GM18505 (cell line): Measurements from ENCODE around the gene CCDC7.
"Not testable (repeated sequence)": the region's sequence is repeated elsewhere in the genome, so short reads cannot be mapped to it uniquely, and the experiment has no call there.

Experiments
- ATAC-seq: cut with Tn5 transposase; IDR thresholded peaks from one replicate; pipeline ENCODE4 v1.9.1; 2021; ENCODE audit not compliant: unreplicated experiment
- POLR2A ChIP-seq: IDR thresholded peaks from 4 replicates; pipeline ENCODE4 v1.6.1; 2011; ENCODE audit warnings: borderline replicate concordance; ENCODE audit not compliant: insufficient read depth, insufficient read length; ENCODE audit errors: extremely low read depth

The CCDC7 gene

GRCh38 chr10:32786968-32787367 is 341.0 kb downstream of the CCDC7 start:
- TF ChIP-seq POLR2A, result no peak

DNA sequence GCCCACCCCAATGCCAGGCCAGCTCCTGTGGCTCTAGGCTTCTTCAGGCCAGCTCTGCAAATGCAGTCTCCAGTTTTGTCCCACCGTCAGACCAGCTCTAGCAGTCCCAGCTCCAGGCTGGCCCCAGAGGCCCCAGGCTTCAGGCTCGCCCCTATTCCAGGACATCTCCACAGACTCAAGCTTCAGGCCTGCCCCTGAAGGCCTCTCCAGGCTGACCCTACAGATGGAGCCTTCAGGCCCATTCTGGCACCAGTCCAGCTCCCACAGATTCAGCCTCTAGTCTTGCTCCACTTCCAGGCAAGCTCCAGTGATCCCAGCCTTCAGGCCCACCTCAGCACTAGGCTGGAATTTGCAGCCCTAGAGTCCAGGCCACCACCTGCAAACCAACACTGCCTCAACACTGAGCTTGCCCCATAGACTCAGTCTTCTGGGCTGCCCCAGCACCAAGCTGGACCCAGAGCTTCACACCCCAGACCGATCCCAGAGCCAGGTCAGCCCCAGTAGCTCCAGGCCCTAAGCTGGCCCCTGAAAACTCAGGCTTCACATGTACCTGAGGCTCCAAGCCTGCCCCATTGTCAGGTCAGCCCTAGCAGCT is 341.8 kb downstream of the CCDC7 start:
- TF ChIP-seq POLR2A, result no peak
- ATAC-seq, result no peak

More at GRCh38 chr10:32786968-32787367, 341.0 kb downstream of the CCDC7 start:
- ATAC-seq, result no peak

- ATAC-seq, result no peak
- no peak for TF ChIP-seq POLR2A
Measured at GRCh38 chr10:32788359-32788758, 342.4 kb downstream of the CCDC7 start.

DNA sequence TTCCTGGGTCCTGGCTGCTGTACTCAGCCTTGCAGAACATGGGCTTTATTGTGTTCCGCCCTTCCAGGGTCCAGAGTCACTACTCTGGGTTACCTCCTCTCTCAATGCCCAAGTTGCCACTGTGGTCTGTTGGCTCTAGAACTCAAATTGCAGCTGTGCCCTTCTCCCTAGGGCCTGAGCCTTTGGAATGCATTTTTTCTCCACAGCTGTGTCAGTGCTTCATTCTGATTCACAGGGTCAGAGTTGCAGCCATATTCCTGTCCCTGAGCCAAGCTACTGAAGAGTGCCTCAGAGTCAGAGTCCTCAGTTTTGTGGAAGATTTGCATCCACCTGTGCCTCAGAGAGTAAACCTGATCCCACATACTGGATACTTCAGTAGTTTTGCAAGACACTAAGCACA is 344.5 kb downstream of the CCDC7 start:
- no peak for ATAC-seq

GRCh38 chr10:32793033-32793432 is 347.1 kb downstream of the CCDC7 start:
- no peak for ATAC-seq
- no peak for TF ChIP-seq POLR2A

More for the DNA sequence above, 344.5 kb downstream of the CCDC7 start:
- no peak for TF ChIP-seq POLR2A

GRCh38 chr10:32795598-32796183 is 349.8 kb downstream of the CCDC7 start:
- no peak for ATAC-seq
- no peak for TF ChIP-seq POLR2A

- not testable (repeated sequence) for ATAC-seq
Measured at GRCh38 chr10:32797393-32797792, 351.5 kb downstream of the CCDC7 start.

DNA sequence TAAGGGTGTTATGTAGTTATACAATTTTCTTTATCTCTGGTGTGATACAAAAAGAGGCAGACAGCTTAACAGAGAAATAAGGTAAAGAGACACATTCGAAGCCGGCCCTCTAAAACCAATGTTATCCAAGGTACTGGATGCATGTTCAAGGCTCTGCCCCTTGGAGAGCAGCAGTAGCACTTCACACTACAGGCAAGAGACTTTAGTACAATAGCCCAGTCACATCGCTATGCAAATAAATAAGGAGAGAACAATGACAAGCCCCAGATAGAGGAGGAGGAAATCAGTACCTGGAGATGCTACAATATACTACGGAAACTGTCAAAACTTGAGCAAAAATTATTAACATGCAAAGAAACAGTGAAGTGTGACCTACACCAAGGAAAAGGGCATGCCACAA is 401.0 kb downstream of the CCDC7 start:
- no peak for ATAC-seq
- TF ChIP-seq POLR2A, result no peak

DNA sequence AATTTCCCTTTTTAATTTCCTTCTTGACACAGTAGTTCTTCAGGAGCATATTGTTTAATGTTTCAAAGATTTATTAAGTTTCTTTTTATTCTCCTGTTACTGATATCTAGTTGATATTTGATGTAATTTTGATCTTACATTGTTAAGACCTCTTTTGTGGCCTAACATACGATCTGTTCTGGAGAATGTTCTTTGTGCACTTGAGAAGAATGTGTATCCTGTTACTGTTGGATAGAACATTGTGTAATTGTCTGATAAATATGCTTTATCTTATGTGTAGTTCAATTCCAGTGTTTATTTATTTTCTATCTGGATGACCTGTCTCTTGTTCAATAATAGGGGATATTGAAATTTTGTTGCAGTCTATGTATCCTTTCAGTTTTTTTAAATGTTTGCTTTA is 405.4 kb downstream of the CCDC7 start:
- TF ChIP-seq POLR2A, result no peak
- no peak for ATAC-seq

DNA sequence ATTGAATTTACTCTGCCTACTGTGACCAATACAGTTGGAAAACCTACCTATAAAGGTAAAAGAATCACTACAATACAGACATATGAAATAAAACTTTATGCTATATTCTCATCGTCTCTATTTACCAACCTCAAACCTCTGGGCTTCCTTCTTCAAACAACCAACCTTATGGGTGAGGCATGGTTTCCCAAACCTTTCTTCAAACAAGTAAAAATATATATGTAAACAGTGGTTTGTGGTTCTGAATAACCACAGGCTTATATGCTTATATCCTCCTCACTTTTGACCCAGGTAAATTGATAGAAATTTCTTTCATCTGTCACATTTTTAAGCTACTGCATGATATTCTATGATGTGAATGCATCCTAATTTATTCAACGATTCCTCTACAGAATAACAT is 408.5 kb downstream of the CCDC7 start:
- ATAC-seq, result no peak
- no peak for TF ChIP-seq POLR2A

DNA sequence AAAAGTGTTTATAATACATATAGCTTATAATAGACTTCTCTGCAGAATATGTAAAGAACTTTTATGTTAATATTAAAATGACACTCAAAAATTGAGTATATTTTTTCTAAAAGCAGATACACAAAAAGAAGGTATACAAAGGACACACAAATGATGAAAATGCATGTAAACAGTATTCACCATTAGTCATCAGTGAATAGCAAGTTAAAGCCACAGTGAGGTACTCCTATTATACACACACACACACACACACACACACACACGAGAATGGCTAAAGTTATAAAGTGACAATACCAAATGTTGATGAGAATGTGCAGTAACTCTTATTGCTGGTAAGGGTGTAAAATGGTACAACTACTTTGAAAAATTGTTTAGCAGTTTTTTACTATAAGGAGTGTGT is 419.2 kb downstream of the CCDC7 start:
- TF ChIP-seq POLR2A, result no peak
- ATAC-seq, result no peak

DNA sequence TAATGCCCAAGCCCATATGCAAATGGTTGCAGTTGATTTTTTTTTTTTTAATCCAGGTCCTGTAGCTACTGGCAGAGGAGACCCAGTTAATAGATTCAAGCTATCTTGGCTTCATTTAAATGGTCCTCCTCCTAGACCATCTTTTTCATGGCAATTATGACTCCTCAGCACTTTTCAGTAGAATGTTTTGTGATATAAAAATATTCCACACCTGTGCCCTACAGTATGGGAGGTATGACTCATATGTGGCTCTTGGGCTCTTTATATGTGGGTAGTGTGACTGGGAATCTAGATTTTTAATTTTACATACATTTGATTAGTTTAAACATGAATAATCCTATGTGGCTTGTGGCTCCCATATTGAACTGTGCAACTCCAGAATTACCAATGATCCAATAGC is 432.0 kb downstream of the CCDC7 start:
- no peak for TF ChIP-seq POLR2A
- ATAC-seq, result no peak

DNA sequence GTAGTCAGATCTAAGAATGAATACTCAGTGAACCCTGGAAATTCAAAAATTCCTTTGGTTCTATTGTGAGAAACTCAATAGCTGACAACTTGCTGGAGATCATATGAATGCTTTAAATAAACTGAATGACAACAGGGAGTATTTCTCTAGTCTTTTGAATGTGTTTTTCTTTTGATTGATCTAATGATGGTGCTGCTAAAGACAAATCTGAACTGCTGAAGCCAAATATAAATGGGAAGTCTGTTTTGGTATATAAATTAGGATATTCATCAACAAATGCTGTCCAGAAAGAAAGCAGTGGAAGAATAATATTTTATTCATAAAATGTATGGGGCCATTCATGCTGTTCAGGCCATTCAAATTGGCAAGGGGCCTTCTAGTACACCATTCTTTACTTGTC is 432.7 kb downstream of the CCDC7 start:
- ATAC-seq, result no peak
- TF ChIP-seq POLR2A, result no peak

GRCh38 chr10:32882076-32882475 is 436.1 kb downstream of the CCDC7 start:
- ATAC-seq, result no peak
- no peak for TF ChIP-seq POLR2A

DNA sequence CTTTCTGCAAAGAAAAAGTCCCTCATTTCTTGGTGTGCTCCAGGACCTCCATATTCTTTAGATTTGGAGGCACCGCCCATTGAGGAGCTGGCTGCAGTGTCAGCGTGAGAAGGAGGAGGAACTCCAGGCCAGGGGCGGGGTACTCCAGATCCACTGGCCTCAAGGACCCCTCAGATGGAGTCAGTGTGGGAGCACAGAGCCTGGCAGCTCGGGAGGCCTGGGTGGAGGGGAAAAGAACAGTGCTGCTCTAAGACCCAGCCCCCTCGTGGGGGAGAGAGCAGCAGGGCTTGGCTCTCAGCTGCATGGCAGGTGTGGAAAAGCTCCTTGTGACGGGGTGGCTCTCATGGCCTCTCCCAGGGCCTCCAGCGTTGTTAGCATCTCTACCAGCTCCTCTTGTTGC is 441.5 kb downstream of the CCDC7 start:
- no peak for ATAC-seq
- TF ChIP-seq POLR2A, result no peak

DNA sequence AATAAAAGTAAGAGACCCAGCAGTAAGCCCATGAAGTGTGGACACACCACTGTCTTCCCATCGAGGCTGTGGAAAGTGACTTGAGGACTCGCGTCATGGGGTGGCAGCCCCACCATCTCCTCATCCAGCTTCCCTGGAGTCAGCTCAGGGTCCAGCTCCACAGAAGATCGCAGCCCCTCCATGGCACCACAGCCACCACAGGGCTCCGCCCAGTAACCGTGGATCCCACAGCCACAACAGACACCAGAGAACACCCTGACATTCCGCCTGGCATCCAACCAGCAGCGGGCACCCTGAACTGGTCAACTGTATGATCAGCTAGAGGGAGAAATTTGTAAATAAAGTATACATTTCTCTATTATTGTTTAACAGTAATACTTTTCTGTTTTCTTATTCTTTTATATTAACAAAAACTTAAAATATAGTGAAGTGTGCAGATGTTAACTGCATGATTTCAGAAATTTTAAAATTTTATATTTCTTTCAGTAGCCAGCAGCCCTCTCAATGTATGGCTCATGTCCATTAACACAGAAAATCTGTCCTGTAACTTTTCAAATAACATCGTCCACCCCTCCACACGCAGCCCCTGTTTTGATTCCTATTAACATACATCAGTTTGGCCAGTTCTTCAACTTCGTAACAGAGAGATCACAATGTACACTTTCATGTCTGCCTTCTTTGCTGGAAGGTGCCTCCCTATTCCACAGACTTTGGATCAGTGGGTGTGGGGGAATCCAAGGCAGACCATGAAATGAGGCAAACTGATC is 442.4 kb downstream of the CCDC7 start:
- TF ChIP-seq POLR2A, result no peak

More for the DNA sequence above, 442.4 kb downstream of the CCDC7 start:
- ATAC-seq, result no peak
